ENCODE measurements around the gene SOX13.

DNA sequence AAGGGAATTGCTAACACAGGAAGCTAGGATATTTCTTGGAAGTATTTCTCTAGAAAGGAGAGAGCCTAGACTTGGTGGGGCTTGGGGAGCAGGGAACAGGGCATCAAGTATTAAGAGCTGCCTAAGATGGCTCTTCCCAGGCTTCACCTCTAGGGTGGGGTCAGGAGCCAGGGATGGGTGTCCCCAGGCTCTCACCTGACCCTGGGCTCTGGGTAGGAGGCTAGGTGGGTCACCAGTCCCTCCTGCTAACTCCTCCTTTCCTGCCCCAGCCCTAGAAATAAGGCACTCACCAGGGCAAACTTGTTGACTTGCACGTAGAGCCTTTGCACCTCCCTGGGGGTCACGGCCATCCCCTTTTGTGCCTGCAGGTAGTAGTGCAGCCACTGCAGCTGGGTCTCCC, 63.9 kb downstream of the SOX13 start:
- TF ChIP-seq, protein P1, sequence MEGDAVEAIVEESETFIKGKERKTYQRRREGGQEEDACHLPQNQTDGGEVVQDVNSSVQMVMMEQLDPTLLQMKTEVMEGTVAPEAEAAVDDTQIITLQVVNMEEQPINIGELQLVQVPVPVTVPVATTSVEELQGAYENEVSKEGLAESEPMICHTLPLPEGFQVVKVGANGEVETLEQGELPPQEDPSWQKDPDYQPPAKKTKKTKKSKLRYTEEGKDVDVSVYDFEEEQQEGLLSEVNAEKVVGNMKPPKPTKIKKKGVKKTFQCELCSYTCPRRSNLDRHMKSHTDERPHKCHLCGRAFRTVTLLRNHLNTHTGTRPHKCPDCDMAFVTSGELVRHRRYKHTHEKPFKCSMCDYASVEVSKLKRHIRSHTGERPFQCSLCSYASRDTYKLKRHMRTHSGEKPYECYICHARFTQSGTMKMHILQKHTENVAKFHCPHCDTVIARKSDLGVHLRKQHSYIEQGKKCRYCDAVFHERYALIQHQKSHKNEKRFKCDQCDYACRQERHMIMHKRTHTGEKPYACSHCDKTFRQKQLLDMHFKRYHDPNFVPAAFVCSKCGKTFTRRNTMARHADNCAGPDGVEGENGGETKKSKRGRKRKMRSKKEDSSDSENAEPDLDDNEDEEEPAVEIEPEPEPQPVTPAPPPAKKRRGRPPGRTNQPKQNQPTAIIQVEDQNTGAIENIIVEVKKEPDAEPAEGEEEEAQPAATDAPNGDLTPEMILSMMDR (optimal IDR thresholded peaks at IDR 0.05 in 1 of 3, IDR thresholded peaks at IDR 0.05 in 1 of 3, conservative IDR thresholded peaks at IDR 0.05 in 1 of 3; ENCODE audit: extremely low read depth in 1 of 3, insufficient read depth in 2 of 3, low read length in 3 of 3) = no peak
- no peak for TF ChIP-seq EZH2 (IDR thresholded peaks at IDR 0.05; ENCODE audit: low read length)
